PC-9 (cell line): ENCODE results near the gene AKAP4.

Experiments
- EZH2 ChIP-seq: fragments of 200-600 bp; sonication (generic); IDR thresholded peaks from 2 replicates; pipeline ENCODE4 v1.8.0; 2017; ENCODE audit warnings: antibody characterized with exemption, low read depth
- TF ChIP-seq, protein P1 (sequence below): fragments of 200-600 bp; sonication (generic); conservative IDR thresholded peaks from 2 replicates; pipeline ENCODE4 v1.6.1; 2017; ENCODE audit warnings: mixed run types, antibody characterized with exemption, mild to moderate bottlenecking, moderate library complexity

- TF ChIP-seq, protein P1, sequence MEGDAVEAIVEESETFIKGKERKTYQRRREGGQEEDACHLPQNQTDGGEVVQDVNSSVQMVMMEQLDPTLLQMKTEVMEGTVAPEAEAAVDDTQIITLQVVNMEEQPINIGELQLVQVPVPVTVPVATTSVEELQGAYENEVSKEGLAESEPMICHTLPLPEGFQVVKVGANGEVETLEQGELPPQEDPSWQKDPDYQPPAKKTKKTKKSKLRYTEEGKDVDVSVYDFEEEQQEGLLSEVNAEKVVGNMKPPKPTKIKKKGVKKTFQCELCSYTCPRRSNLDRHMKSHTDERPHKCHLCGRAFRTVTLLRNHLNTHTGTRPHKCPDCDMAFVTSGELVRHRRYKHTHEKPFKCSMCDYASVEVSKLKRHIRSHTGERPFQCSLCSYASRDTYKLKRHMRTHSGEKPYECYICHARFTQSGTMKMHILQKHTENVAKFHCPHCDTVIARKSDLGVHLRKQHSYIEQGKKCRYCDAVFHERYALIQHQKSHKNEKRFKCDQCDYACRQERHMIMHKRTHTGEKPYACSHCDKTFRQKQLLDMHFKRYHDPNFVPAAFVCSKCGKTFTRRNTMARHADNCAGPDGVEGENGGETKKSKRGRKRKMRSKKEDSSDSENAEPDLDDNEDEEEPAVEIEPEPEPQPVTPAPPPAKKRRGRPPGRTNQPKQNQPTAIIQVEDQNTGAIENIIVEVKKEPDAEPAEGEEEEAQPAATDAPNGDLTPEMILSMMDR, result no peak
- no peak for TF ChIP-seq EZH2
These were observed 33.4 kb downstream of the AKAP4 start for GRCh38 chrX:50167366-50167765.
